SK-N-SH treated with all-trans-retinoic acid at 6 μM for 48 hours (cell line): ENCODE results near the gene ECE2.

Experiments
- ARNTL ChIP-seq: fragments of 450-650 bp; formaldehyde crosslinking; IDR thresholded peaks from 2 replicates; pipeline ENCODE4 v1.5.0; 2020; ENCODE audit warnings: low read depth, mild to moderate bottlenecking, moderate library complexity, borderline replicate concordance
- GLIS3 ChIP-seq: fragments of 250-450 bp; sonication (Bioruptor Pico); IDR thresholded peaks from 2 replicates; pipeline ENCODE4 v1.5.0; 2020; ENCODE audit warnings: mild to moderate bottlenecking, moderate library complexity
- ISL1 ChIP-seq: fragments of 250-450 bp; sonication (Bioruptor Pico); IDR thresholded peaks from 2 replicates; pipeline ENCODE4 v2.1.2; 2022; ENCODE audit warnings: mild to moderate bottlenecking, moderate library complexity
- TCF4 ChIP-seq: fragments of 250-450 bp; sonication (Bioruptor Pico); IDR thresholded peaks from 2 replicates; pipeline ENCODE4 v1.8.0; 2021; ENCODE audit warnings: mild to moderate bottlenecking, moderate library complexity, borderline replicate concordance
- ZFP30 ChIP-seq: fragments of 450-650 bp; formaldehyde crosslinking; IDR thresholded peaks from 2 replicates; pipeline ENCODE4 v1.5.0; 2022; ENCODE audit warnings: mild to moderate bottlenecking, moderate library complexity
- ZNF70 ChIP-seq: fragments of 450-650 bp; formaldehyde crosslinking; IDR thresholded peaks from 2 replicates; pipeline ENCODE4 v1.5.0; 2020; ENCODE audit warnings: mild to moderate bottlenecking, moderate library complexity
- TF ChIP-seq, protein P1 (sequence below): fragments of 250-450 bp; sonication (Bioruptor Pico); IDR thresholded peaks from 2 replicates; pipeline ENCODE4 v1.5.1; 2020; ENCODE audit warnings: low read depth, mild to moderate bottlenecking, moderate library complexity

- TF ChIP-seq ZNF70 (CRISPR knock-in tag) (no peak), ISL1 (CRISPR knock-in tag) (no peak), TCF4 (no peak), ZFP30 (CRISPR knock-in tag) (no peak), ARNTL (CRISPR knock-in tag) (no peak), GLIS3 (CRISPR knock-in tag) (no peak)
- TF ChIP-seq, protein P1, sequence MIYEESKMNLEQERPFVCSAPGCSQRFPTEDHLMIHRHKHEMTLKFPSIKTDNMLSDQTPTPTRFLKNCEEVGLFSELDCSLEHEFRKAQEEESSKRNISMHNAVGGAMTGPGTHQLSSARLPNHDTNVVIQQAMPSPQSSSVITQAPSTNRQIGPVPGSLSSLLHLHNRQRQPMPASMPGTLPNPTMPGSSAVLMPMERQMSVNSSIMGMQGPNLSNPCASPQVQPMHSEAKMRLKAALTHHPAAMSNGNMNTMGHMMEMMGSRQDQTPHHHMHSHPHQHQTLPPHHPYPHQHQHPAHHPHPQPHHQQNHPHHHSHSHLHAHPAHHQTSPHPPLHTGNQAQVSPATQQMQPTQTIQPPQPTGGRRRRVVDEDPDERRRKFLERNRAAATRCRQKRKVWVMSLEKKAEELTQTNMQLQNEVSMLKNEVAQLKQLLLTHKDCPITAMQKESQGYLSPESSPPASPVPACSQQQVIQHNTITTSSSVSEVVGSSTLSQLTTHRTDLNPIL, result no peak
Observed at GRCh38 chr3:184275381-184275701, 481 bp upstream of the ECE2 start.
